Measurements from ENCODE around the gene ZNF385D.

DNA sequence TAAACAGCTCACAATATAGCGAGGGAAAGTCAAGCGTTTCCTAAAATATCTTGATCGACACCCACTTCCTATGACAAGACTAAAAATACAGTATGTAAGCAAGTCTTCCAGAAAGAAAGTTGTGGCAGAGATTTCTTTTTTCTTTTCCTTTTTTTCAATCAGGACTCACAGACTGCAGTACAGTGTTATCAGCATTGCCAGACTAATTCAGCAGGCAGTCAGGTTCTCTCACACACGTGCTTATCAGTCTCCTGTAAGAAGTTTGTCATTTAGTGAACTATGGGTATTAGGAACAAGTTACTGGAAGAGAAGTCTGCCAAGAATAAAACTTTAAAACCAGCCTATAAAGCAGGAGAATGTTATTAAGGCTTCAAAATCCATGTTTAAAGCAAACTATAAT, 32.8 kb upstream of the ZNF385D start:
- TF ChIP-seq, protein P1, sequence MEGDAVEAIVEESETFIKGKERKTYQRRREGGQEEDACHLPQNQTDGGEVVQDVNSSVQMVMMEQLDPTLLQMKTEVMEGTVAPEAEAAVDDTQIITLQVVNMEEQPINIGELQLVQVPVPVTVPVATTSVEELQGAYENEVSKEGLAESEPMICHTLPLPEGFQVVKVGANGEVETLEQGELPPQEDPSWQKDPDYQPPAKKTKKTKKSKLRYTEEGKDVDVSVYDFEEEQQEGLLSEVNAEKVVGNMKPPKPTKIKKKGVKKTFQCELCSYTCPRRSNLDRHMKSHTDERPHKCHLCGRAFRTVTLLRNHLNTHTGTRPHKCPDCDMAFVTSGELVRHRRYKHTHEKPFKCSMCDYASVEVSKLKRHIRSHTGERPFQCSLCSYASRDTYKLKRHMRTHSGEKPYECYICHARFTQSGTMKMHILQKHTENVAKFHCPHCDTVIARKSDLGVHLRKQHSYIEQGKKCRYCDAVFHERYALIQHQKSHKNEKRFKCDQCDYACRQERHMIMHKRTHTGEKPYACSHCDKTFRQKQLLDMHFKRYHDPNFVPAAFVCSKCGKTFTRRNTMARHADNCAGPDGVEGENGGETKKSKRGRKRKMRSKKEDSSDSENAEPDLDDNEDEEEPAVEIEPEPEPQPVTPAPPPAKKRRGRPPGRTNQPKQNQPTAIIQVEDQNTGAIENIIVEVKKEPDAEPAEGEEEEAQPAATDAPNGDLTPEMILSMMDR (CRISPR knock-in tag; IDR thresholded peaks at IDR 0.05), result no peak
- no peak for TF ChIP-seq MED1 (CRISPR knock-in tag; IDR thresholded peaks at IDR 0.05)
- TF ChIP-seq, protein P2, sequence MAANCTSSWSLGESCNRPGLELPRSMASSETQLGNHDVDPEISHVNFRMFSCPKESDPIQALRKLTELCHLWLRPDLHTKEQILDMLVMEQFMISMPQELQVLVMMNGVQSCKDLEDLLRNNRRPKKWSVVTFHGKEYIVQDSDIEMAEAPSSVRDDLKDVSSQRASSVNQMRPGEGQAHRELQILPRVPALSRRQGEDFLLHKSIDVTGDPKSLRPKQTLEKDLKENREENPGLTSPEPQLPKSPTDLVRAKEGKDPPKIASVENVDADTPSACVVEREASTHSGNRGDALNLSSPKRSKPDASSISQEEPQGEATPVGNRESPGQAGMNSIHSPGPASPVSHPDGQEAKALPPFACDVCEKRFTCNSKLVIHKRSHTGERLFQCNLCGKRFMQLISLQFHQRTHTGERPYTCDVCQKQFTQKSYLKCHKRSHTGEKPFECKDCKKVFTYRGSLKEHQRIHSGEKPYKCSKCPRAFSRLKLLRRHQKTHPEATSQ (CRISPR knock-in tag; IDR thresholded peaks at IDR 0.05; ENCODE audit: borderline replicate concordance), result no peak
- no peak for TF ChIP-seq ZSCAN31 (CRISPR knock-in tag; IDR thresholded peaks at IDR 0.05; ENCODE audit: low read depth)
- TF ChIP-seq, protein P3, sequence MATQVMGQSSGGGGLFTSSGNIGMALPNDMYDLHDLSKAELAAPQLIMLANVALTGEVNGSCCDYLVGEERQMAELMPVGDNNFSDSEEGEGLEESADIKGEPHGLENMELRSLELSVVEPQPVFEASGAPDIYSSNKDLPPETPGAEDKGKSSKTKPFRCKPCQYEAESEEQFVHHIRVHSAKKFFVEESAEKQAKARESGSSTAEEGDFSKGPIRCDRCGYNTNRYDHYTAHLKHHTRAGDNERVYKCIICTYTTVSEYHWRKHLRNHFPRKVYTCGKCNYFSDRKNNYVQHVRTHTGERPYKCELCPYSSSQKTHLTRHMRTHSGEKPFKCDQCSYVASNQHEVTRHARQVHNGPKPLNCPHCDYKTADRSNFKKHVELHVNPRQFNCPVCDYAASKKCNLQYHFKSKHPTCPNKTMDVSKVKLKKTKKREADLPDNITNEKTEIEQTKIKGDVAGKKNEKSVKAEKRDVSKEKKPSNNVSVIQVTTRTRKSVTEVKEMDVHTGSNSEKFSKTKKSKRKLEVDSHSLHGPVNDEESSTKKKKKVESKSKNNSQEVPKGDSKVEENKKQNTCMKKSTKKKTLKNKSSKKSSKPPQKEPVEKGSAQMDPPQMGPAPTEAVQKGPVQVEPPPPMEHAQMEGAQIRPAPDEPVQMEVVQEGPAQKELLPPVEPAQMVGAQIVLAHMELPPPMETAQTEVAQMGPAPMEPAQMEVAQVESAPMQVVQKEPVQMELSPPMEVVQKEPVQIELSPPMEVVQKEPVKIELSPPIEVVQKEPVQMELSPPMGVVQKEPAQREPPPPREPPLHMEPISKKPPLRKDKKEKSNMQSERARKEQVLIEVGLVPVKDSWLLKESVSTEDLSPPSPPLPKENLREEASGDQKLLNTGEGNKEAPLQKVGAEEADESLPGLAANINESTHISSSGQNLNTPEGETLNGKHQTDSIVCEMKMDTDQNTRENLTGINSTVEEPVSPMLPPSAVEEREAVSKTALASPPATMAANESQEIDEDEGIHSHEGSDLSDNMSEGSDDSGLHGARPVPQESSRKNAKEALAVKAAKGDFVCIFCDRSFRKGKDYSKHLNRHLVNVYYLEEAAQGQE (IDR thresholded peaks at IDR 0.05; ENCODE audit: borderline replicate concordance in 1 of 2, low read depth in 1 of 2, low read length in 2 of 2), result no peak
- TF ChIP-seq HCFC1 (IDR thresholded peaks at IDR 0.05; ENCODE audit: low read depth, low read length), result no peak
- TF ChIP-seq ZNF709 (CRISPR knock-in tag; IDR thresholded peaks at IDR 0.05), result no peak
- TF ChIP-seq, protein P4, sequence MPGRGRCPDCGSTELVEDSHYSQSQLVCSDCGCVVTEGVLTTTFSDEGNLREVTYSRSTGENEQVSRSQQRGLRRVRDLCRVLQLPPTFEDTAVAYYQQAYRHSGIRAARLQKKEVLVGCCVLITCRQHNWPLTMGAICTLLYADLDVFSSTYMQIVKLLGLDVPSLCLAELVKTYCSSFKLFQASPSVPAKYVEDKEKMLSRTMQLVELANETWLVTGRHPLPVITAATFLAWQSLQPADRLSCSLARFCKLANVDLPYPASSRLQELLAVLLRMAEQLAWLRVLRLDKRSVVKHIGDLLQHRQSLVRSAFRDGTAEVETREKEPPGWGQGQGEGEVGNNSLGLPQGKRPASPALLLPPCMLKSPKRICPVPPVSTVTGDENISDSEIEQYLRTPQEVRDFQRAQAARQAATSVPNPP (CRISPR knock-in tag; IDR thresholded peaks at IDR 0.05), result no peak
- TF ChIP-seq SUZ12 (IDR thresholded peaks at IDR 0.05; ENCODE audit: low read depth, low read length), result no peak
- no peak for TF ChIP-seq ZNF274 (CRISPR knock-in tag; IDR thresholded peaks at IDR 0.05)
- TF ChIP-seq RBM22 (optimal IDR thresholded peaks at IDR 0.05; ENCODE audit: low read length), result no peak
- no peak for TF ChIP-seq ZNF121 (CRISPR knock-in tag; IDR thresholded peaks at IDR 0.05)

All from HepG2 (cell line).